ENCODE measurements around the gene RBM15. TPM values are rescaled to one million over a fixed set of nuclear protein-coding genes. Genes with fewer than 3 reads are reported as not detected.

The RBM15 gene
- polyA plus RNA-seq, 1 of the 3 experiments (the other 2 are of a cell fraction), result 3.8 TPM

DNA sequence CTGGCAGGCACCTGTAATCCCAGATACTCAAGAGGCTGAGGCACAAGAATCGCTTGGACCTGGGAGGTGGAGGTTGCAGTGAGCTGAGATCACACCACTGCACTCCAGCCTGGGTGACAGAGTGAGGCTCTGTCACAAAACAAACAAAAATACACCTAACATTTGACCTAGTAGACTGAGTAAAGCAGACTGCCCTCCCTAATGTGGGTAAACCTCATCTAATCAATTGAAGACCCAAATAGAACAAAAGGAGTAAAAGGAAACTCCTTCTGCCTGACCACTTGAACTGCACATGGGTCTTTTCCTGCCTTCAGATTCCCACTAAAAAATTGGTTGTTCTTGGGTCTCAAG lies 19.0 kb upstream of the RBM15 start:
- DNase-seq, result no peak
- Histone ChIP-seq H3F3A (replicated peaks; ENCODE audit: insufficient read depth) (no peaks in the 10 kb centered on the region), H3K4me1 (ENCODE audit: control insufficient read depth in 1 of 2, insufficient read depth in 2 of 2, low read depth in 1 of 2, low read length in 1 of 2) (no peaks in the 10 kb centered on the region; a peak in 1 of 4 replicates), H3K27me3 (ENCODE audit: insufficient read depth) (no peaks in the 10 kb centered on the region), H4K20me1 (ENCODE audit: insufficient read depth) (no peaks in the 10 kb centered on the region), H3K27ac (ENCODE audit: low read depth in 2 of 2, low read length in 1 of 2) (no peak overlapping the region), H2AFZ (ENCODE audit: low read depth) (no peak overlapping the region), H3K9me2 (no peaks in the 10 kb centered on the region), H3K4me2 (no peak overlapping the region), H3K9ac (no peak overlapping the region), H3K9me3 (no peaks in the 10 kb centered on the region), H3K4me3 (ENCODE audit: low read depth in 2 of 2, low read length in 1 of 2) (no peak overlapping the region), H3K36me3 (replicated peaks in 1 of 2; ENCODE audit: control insufficient read depth in 1 of 2, insufficient read depth in 2 of 2, low read length in 1 of 2) (no peaks in the 10 kb centered on the region), H3K79me2 (ENCODE audit: insufficient read depth) (no peaks in the 10 kb centered on the region)
- ChIA-PET POLR2A (no interaction called here), CTCF (interaction anchor here (1.9 to 32.6 kb wide), 5 partner anchors 7 to 176 kb away, joined by 4 to 1300 read pairs (median 19); partner anchors contain the start of genes KCNC4 and RBM15)
- 71% methylated on average over 1 of the region's 1 CpG for WGBS (ENCODE audit: low lambda C conversion rate)
- no peak for TF ChIP-seq GABPA (IDR thresholded peaks at IDR 0.05; ENCODE audit: low read depth)
- TF ChIP-seq, protein P1, sequence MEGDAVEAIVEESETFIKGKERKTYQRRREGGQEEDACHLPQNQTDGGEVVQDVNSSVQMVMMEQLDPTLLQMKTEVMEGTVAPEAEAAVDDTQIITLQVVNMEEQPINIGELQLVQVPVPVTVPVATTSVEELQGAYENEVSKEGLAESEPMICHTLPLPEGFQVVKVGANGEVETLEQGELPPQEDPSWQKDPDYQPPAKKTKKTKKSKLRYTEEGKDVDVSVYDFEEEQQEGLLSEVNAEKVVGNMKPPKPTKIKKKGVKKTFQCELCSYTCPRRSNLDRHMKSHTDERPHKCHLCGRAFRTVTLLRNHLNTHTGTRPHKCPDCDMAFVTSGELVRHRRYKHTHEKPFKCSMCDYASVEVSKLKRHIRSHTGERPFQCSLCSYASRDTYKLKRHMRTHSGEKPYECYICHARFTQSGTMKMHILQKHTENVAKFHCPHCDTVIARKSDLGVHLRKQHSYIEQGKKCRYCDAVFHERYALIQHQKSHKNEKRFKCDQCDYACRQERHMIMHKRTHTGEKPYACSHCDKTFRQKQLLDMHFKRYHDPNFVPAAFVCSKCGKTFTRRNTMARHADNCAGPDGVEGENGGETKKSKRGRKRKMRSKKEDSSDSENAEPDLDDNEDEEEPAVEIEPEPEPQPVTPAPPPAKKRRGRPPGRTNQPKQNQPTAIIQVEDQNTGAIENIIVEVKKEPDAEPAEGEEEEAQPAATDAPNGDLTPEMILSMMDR (IDR thresholded peaks at IDR 0.05), result no peak

DNA sequence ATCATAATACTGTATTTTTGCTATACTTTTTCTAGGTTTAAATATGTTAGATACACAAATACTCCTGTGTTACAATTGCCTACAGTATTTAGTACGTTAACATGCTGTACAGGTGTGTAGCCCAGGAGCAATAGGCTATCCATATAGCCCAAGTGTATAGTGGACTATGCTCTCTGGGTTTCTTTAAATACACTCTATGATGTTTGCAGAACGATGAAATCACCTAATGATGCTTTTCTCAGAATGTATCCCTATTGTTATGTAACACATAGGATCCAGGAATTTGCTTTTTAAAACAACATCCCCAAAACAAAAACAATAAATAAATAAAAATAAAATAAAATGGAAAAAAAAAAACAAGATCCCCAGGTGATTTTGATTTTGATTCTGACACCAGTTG lies 18.1 kb upstream of the RBM15 start:
- no peaks in the 10 kb centered on the region for H3K79me2 ChIP-seq (ENCODE audit: insufficient read depth)
- POLR2A ChIA-PET, result no interaction called here

More for the DNA sequence above, 18.1 kb upstream of the RBM15 start:
- DNase-seq, result no peak
- H3K4me1 ChIP-seq (ENCODE audit: control insufficient read depth in 1 of 2, insufficient read depth in 2 of 2, low read depth in 1 of 2, low read length in 1 of 2), result no peaks in the 10 kb centered on the region; a peak in 1 of 4 replicates
- H3K27me3 ChIP-seq (ENCODE audit: insufficient read depth), result no peaks in the 10 kb centered on the region
- 32% methylated on average over 2 of the region's 2 CpGs for WGBS (ENCODE audit: low lambda C conversion rate)
- H3K9me3 ChIP-seq, result no peaks in the 10 kb centered on the region
- H3K27ac ChIP-seq (ENCODE audit: low read depth in 2 of 2, low read length in 1 of 2), result no peak overlapping the region
- no peaks in the 10 kb centered on the region for H3K36me3 ChIP-seq (replicated peaks in 1 of 2; ENCODE audit: control insufficient read depth in 1 of 2, insufficient read depth in 2 of 2, low read length in 1 of 2)
- H3K9ac ChIP-seq, result no peak overlapping the region
- H4K20me1 ChIP-seq (ENCODE audit: insufficient read depth), result no peaks in the 10 kb centered on the region
- H2AFZ ChIP-seq (ENCODE audit: low read depth), result no peak overlapping the region
- H3K4me2 ChIP-seq, result no peak overlapping the region
- CTCF ChIA-PET, result interaction anchor here (1.0 to 32.6 kb wide), 5 partner anchors 8 to 175 kb away, joined by 3 to 1300 read pairs (median 5); partner anchors contain the start of genes KCNC4 and RBM15
- H3F3A ChIP-seq (replicated peaks; ENCODE audit: insufficient read depth), result no peaks in the 10 kb centered on the region
- no peaks in the 10 kb centered on the region for H3K9me2 ChIP-seq
- TF ChIP-seq FOXJ3 (CRISPR knock-in tag; IDR thresholded peaks at IDR 0.05) (no peak), ELF1 (IDR thresholded peaks at IDR 0.05) (no peak), SIN3A (IDR thresholded peaks at IDR 0.05; ENCODE audit: borderline replicate concordance, low read depth, low read length) (no peak), RAD21 (IDR thresholded peaks at IDR 0.05; ENCODE audit: low read length) (no peak), YY1 (IDR thresholded peaks at IDR 0.05; ENCODE audit: low read depth) (no peak)
- TF ChIP-seq, protein P2, sequence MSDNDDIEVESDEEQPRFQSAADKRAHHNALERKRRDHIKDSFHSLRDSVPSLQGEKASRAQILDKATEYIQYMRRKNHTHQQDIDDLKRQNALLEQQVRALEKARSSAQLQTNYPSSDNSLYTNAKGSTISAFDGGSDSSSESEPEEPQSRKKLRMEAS (IDR thresholded peaks at IDR 0.05; ENCODE audit: low read depth), result no peak
- TF ChIP-seq, protein P3, sequence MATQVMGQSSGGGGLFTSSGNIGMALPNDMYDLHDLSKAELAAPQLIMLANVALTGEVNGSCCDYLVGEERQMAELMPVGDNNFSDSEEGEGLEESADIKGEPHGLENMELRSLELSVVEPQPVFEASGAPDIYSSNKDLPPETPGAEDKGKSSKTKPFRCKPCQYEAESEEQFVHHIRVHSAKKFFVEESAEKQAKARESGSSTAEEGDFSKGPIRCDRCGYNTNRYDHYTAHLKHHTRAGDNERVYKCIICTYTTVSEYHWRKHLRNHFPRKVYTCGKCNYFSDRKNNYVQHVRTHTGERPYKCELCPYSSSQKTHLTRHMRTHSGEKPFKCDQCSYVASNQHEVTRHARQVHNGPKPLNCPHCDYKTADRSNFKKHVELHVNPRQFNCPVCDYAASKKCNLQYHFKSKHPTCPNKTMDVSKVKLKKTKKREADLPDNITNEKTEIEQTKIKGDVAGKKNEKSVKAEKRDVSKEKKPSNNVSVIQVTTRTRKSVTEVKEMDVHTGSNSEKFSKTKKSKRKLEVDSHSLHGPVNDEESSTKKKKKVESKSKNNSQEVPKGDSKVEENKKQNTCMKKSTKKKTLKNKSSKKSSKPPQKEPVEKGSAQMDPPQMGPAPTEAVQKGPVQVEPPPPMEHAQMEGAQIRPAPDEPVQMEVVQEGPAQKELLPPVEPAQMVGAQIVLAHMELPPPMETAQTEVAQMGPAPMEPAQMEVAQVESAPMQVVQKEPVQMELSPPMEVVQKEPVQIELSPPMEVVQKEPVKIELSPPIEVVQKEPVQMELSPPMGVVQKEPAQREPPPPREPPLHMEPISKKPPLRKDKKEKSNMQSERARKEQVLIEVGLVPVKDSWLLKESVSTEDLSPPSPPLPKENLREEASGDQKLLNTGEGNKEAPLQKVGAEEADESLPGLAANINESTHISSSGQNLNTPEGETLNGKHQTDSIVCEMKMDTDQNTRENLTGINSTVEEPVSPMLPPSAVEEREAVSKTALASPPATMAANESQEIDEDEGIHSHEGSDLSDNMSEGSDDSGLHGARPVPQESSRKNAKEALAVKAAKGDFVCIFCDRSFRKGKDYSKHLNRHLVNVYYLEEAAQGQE (IDR thresholded peaks at IDR 0.05; ENCODE audit: low read depth, low read length), result no peak
- no peak overlapping the region for H3K4me3 ChIP-seq (ENCODE audit: low read depth in 2 of 2, low read length in 1 of 2)

Data from SK-N-SH (cell line).